HEK293T (cell line): ENCODE data around the gene MRPL48.

Source experiments
- FOXM1 ChIP-seq: fragments of 450-650 bp; IDR thresholded peaks from 2 replicates; pipeline ENCODE4 v1.6.1; 2017; ENCODE audit warnings: mild to moderate bottlenecking, borderline replicate concordance
- HDGF ChIP-seq: fragments of 450-650 bp; IDR thresholded peaks from 2 replicates; pipeline ENCODE4 v1.6.1; 2017; ENCODE audit warnings: antibody characterized with exemption, borderline replicate concordance
- L3MBTL2 ChIP-seq: fragments of 450-650 bp; conservative IDR thresholded peaks from 2 replicates; pipeline ENCODE4 v1.6.1; 2016; ENCODE audit warnings: mild to moderate bottlenecking
- SUZ12 ChIP-seq: fragments of 450-650 bp; IDR thresholded peaks from 2 replicates; pipeline ENCODE4 v1.6.1; 2016; ENCODE audit warnings: mild to moderate bottlenecking
- TARDBP ChIP-seq: fragments of 450-650 bp; IDR thresholded peaks from 2 replicates; pipeline ENCODE4 v1.6.1; 2016

- TF ChIP-seq HDGF (no peak), SUZ12 (no peak), TARDBP (no peak), FOXM1 (no peak), L3MBTL2 (no peak)
These were observed 44.6 kb upstream of the MRPL48 start for GRCh38 chr11:73743045-73743444.
